Activated naive CD8-positive, alpha-beta T cell treated with anti-CD3 and anti-CD28 coated beads for 36 hours (primary cell): ENCODE data around the gene SCN1B. TPM values are rescaled to one million over a fixed set of nuclear protein-coding genes. Genes with fewer than 3 reads are reported as not detected.

Experiments
- DNase-seq: peaks from one replicate; pipeline ENCODE4 v3.0.0; 2021
- H3K27ac Mint-ChIP-seq: one replicate; pipeline ENCODE4 v1.8.0; 2022; ENCODE audit warnings: mild to moderate bottlenecking, moderate library complexity, mixed read lengths
- H3K27me3 Mint-ChIP-seq: one replicate; pipeline ENCODE4 v1.8.0; 2022; ENCODE audit warnings: mild to moderate bottlenecking, mixed read lengths
- H3K36me3 Mint-ChIP-seq: one replicate; pipeline ENCODE4 v1.8.0; 2021; ENCODE audit warnings: mild to moderate bottlenecking, mixed read lengths
- H3K4me1 Mint-ChIP-seq: one replicate; pipeline ENCODE4 v1.8.0; 2021; ENCODE audit warnings: mixed read lengths
- H3K4me3 Mint-ChIP-seq: one replicate; pipeline ENCODE4 v1.8.0; 2022; ENCODE audit warnings: mild to moderate bottlenecking, moderate library complexity, mixed read lengths
- H3K9me3 Mint-ChIP-seq: one replicate; pipeline ENCODE4 v1.8.0; 2022; ENCODE audit warnings: mixed read lengths
- total RNA-seq, 2 experiments: library from RNA; stranded (reverse); gene quantifications; one replicate each; pipeline ENCODE4 v1.2.3, GENCODE V29; 2021

SCN1B gene
- total RNA-seq, 2 experiments from 2014 or later: 0.45 to 0.98 TPM

- Mint-ChIP-seq H3K27me3 (peaks cover 14% of the 10 kb centered on the region), H3K9me3 (no peaks in the 10 kb centered on the region), H3K36me3 (no peaks in the 10 kb centered on the region), H3K4me1 (peaks cover 5% of the 10 kb centered on the region), H3K4me3 (no peak overlapping the region), H3K27ac (no peak overlapping the region)
- no peak for DNase-seq
These were observed 4.5 kb downstream of the SCN1B start for GRCh38 chr19:35034588-35035382.

GRCh38 chr19:35037716-35038622, 7.7 kb downstream of the SCN1B start:
- H3K36me3 Mint-ChIP-seq: no peaks in the 10 kb centered on the region
- no peaks in the 10 kb centered on the region for H3K9me3 Mint-ChIP-seq
- peaks cover 14% of the 10 kb centered on the region for H3K4me1 Mint-ChIP-seq
- H3K4me3 Mint-ChIP-seq: no peak overlapping the region
- H3K27me3 Mint-ChIP-seq: no peaks in the 10 kb centered on the region
- no peak for DNase-seq
- H3K27ac Mint-ChIP-seq: no peak overlapping the region

DNA sequence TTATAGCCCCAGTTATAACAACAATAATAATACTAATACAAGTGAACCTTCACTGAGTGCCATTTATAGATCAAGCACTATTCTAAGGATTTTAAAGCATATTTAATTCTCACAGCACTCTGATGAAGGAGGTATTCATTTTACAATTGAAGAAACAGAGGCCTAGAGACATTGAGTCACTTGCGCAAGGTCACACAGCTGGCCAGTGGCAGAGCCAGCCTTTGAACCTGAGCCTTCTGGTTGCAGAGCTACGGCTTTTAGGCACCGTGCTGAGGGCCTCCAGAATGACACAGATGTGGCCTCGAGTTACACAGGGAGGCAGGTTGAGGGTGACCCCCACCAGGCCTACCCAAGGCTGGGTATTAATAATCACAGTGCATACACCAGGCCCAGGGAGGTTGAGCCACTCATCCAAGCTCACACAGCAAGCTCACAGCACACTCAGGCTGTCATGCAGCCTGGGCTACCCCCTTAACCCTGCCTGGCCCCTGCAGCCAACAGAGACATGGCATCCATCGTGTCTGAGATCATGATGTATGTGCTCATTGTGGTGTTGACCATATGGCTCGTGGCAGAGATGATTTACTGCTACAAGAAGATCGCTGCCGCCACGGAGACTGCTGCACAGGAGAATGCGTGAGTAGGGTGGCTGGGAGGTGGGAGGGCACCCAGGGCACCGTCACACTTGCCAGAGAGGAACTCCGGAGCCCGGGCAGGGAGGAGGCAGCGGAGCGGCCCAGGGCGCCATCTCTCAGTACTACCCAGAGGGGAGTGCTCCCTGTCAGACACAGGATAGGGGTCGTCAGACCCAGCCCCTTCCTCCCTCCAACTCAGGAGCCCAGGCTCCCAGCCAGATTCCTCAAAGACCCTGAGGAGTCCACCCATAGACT, 8.6 kb downstream of the SCN1B start:
- Mint-ChIP-seq H3K4me3 (no peak overlapping the region), H3K9me3 (no peaks in the 10 kb centered on the region), H3K27me3 (no peaks in the 10 kb centered on the region), H3K4me1 (peaks cover 14% of the 10 kb centered on the region), H3K36me3 (no peaks in the 10 kb centered on the region), H3K27ac (no peak overlapping the region)
- no peak for DNase-seq

GRCh38 chr19:35039881-35040825, 9.9 kb downstream of the SCN1B start:
- Mint-ChIP-seq H3K4me3 (peak overlapping the region; percentile 42), H3K27ac (peak overlapping the region; percentile 3)
- DNase-seq: no peak

DNA sequence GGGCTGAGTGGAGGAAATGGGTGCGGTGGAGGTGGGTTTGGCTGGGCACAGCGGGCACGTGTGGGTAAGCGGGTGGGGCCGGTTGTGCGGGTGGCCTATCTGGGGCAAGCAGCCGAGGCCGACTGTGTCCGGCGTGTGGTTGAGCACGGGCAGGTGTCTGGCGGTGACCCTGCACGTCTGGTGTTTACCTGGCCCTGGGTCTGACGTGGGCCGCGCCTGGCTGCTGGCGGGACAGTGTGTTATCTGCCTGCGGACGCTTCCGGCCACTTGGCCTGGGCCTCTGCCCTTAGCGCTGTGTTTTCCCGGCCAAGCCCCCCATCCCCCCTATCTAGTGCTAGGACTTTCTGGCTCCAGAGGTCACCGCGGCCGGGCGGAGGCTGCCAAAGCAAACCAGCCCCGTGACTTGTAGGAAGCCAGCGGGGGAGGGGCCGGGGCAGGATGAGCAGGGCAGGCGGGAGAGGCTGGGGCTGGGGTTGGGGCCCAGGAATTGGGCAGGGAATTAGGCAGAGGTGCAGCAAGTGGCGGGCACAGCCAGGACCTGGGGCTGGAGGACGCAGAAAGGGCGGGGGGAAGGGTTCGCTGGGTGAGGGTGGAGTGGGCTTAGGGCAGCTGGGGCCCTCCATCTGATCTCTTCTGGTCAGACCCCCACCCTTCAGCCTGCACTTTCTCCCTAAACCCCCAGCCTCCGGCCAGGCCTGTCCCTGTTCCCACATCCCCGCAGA, 10.7 kb downstream of the SCN1B start:
- Mint-ChIP-seq H3K9me3 (no peaks in the 10 kb centered on the region), H3K27ac (peak overlapping the region; percentile 3), H3K36me3 (no peaks in the 10 kb centered on the region), H3K4me1 (peaks cover 26% of the 10 kb centered on the region), H3K27me3 (peaks cover 6% of the 10 kb centered on the region), H3K4me3 (peak overlapping the region; percentile 42)
- peak; percentile 28 for DNase-seq

More at GRCh38 chr19:35039881-35040825, 9.9 kb downstream of the SCN1B start:
- H3K27me3 Mint-ChIP-seq: peaks cover 6% of the 10 kb centered on the region
- no peaks in the 10 kb centered on the region for H3K9me3 Mint-ChIP-seq
- peaks cover 18% of the 10 kb centered on the region for H3K4me1 Mint-ChIP-seq
- no peaks in the 10 kb centered on the region for H3K36me3 Mint-ChIP-seq

DNA sequence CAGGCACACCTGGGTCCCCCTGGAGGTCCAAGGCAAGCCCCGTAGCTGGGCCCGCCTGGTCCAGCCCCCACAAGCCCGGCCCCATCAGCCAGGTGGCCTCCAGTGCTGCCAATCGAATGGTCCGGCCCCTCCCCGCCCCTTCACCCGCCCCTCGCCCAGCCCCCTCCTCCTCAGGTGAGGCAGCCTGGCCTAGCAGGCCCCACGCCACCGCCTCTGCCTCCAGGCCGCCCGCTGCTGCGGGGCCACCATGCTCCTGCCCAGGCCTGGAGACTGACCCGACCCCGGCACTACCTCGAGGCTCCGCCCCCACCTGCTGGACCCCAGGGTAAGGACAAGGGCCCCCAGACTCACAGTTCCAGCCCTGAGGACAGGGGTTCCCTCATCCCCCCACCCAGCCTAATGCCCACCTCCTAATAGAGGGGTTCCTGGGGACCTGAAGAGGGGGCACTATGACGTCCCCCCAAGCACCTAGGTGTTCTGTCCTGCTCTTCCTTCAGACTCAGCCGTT, 11.3 kb downstream of the SCN1B start, which contains the start of gene HPN:
Gene HPN, plus strand, starts transcription at position 174 of the 508 bp plus-strand sequence. CDS start 786 bp downstream, outside the sequence.
- peak within 1 kb of the TSS; percentile 42 for H3K4me3 Mint-ChIP-seq
- H3K36me3 Mint-ChIP-seq: no peaks in the 10 kb centered on the region
- peak within 1 kb of the TSS; percentile 3 for H3K27ac Mint-ChIP-seq
- H3K4me1 Mint-ChIP-seq: peaks cover 26% of the 10 kb centered on the region
- H3K9me3 Mint-ChIP-seq: no peaks in the 10 kb centered on the region
- DNase-seq: no peak
- H3K27me3 Mint-ChIP-seq: peaks cover 6% of the 10 kb centered on the region

- H3K4me3 Mint-ChIP-seq: no peak overlapping the region
These were observed 11.9 kb downstream of the SCN1B start for GRCh38 chr19:35042056-35042730.

GRCh38 chr19:35042954-35043604, 12.8 kb downstream of the SCN1B start:
- Mint-ChIP-seq H3K9me3 (no peaks in the 10 kb centered on the region), H3K27me3 (peaks cover 6% of the 10 kb centered on the region), H3K4me3 (no peak overlapping the region), H3K4me1 (peaks cover 26% of the 10 kb centered on the region), H3K27ac (no peak overlapping the region), H3K36me3 (no peaks in the 10 kb centered on the region)
- DNase-seq: no peak

More at GRCh38 chr19:35042056-35042730, 11.9 kb downstream of the SCN1B start:
- Mint-ChIP-seq H3K9me3 (no peaks in the 10 kb centered on the region), H3K4me1 (peaks cover 26% of the 10 kb centered on the region), H3K27me3 (peaks cover 6% of the 10 kb centered on the region), H3K27ac (no peak overlapping the region), H3K36me3 (no peaks in the 10 kb centered on the region)
- DNase-seq: no peak

DNA sequence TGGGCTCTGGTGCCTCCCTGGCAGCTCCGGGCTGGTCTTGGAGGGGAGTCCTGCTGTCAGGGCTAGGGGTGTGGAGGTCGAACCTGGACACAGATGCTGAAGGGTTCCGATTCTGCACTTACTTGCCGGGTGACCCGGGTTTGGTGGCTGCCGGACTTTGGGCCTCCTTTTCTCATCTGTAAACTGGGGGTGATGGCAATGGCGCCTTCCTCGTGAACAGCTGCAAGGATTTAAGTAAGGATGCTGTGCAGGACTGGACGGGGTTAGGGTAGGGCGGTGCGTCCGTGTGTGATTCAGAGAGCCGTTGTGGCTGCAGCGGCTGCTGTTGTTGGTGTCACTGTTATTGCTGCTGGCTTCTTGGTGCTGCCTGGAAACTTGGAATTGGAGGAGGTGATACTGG, 13.6 kb downstream of the SCN1B start:
- Mint-ChIP-seq H3K36me3 (no peaks in the 10 kb centered on the region), H3K9me3 (no peaks in the 10 kb centered on the region), H3K4me1 (peaks cover 26% of the 10 kb centered on the region), H3K27me3 (peaks cover 6% of the 10 kb centered on the region), H3K4me3 (no peak overlapping the region), H3K27ac (no peak overlapping the region)
- no peak for DNase-seq

DNA sequence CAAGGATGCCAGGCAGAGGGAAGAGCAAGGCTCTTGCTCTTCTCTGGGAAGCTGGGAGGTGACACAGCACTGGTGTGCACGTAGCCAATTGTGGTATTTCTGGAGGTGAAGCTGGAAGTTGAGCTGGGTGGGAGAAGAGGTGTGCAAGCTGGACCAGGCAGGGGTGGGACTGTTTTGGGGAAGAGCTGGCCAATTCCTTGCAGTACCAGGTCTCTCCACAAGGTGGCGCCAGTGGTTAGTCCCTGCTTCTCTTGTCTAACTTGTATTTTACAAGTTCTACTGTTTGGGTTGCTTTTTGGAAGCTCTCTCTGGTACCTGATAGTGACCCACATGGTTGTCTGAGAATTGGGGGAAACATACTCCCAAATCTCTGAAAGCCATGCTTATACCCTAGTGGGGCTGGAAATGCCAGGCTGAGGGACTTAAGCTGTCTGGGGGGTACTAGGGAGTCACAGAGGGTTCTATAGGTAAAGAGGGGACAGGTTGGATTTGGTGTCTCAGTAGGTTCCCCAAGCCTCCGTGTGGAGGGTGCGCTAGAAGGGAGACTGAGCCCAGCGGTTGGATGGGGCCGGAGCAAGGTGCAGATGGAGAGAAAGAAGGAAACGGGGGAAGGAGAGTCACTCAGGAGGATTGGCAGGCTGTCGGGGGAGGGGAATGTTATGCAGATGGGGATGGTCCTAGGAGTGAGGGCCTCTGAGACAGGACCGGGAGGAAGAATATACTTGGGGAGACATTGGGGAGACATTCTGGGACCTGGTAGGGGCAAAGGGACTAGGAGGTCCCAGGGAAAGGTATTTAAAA, 14.2 kb downstream of the SCN1B start:
- H3K4me3 Mint-ChIP-seq: no peak overlapping the region
- H3K4me1 Mint-ChIP-seq: peaks cover 26% of the 10 kb centered on the region
- no peak overlapping the region for H3K27ac Mint-ChIP-seq
- peak; percentile 36 for DNase-seq
- H3K9me3 Mint-ChIP-seq: no peaks in the 10 kb centered on the region
- no peaks in the 10 kb centered on the region for H3K36me3 Mint-ChIP-seq
- peaks cover 6% of the 10 kb centered on the region for H3K27me3 Mint-ChIP-seq

DNA sequence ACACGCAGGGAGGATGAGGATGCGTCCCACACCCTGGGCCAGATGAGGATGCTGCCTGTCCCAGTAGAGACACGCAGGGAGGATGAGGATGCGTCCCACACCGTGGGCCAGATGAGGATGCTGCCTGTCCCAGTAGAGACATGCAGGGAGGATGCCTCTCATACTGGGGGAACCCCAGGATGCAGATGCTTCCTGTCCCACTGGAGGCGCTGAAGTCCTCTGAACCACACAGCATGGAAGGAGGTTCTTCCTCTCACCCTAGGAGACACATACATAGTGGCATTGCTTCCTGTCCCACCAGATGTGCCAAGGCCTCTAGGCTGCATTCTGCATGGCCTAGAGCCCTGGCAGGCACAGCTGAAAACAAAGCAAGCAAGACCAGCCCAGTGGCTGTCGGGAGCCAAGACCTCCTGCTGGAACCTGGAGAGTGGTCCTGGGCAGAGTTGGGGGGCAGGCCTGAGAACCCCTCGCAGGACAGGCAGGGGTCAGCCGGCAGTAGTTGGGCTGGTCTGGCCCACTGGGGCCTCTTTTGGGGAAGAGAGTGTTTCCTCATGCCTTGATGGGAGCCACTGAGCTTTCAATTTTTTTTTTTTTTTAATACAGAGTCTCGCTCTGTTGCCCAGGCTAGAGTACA, 15.5 kb downstream of the SCN1B start:
- no peak overlapping the region for H3K4me3 Mint-ChIP-seq
- H3K4me1 Mint-ChIP-seq: peaks cover 19% of the 10 kb centered on the region
- H3K9me3 Mint-ChIP-seq: no peaks in the 10 kb centered on the region
- H3K36me3 Mint-ChIP-seq: no peaks in the 10 kb centered on the region
- H3K27ac Mint-ChIP-seq: no peak overlapping the region
- H3K27me3 Mint-ChIP-seq: peaks cover 6% of the 10 kb centered on the region
- peak; percentile 43 for DNase-seq
